Measurements from ENCODE around the gene DCXR.

The DCXR gene

GRCh38 chr17:82021107-82021899 is 16.2 kb downstream of the DCXR start:
- peak; percentile 55 to 60 for DNase-seq

- no peak for DNase-seq
Measured at GRCh38 chr17:82020572-82021106, 16.9 kb downstream of the DCXR start.

GRCh38 chr17:82019690-82020571 is 17.6 kb downstream of the DCXR start:
- DNase-seq, result peak; percentile 75 to 84

GRCh38 chr17:82018989-82019689 is 18.4 kb downstream of the DCXR start:
- DNase-seq, result no peak

GRCh38 chr17:82018152-82018988 is 19.1 kb downstream of the DCXR start:
- no peak for DNase-seq

GRCh38 chr17:82017612-82018151 is 19.8 kb downstream of the DCXR start:
- no peak for DNase-seq

GRCh38 chr17:82016875-82017459 is 20.5 kb downstream of the DCXR start:
- no peak for DNase-seq

GRCh38 chr17:82016061-82016874 is 21.2 kb downstream of the DCXR start:
- no peak for DNase-seq

GRCh38 chr17:82015311-82015971 is 22.1 kb downstream of the DCXR start:
- no peak for DNase-seq

GRCh38 chr17:82014971-82015310 is 22.6 kb downstream of the DCXR start:
- DNase-seq, result no peak

- DNase-seq, result no peak
Measured at GRCh38 chr17:82014432-82014831, 23.1 kb downstream of the DCXR start.

- DNase-seq, result no peak
Measured at GRCh38 chr17:82013772-82014321, 23.6 kb downstream of the DCXR start.

GRCh38 chr17:82013341-82013740 is 24.2 kb downstream of the DCXR start:
- no peak for DNase-seq

GRCh38 chr17:82012640-82013295 is 24.7 kb downstream of the DCXR start:
- no peak for DNase-seq

- no peak for DNase-seq
Measured at GRCh38 chr17:82012261-82012639, 25.2 kb downstream of the DCXR start.

- no peak for DNase-seq
Measured at GRCh38 chr17:82011617-82012187, 25.8 kb downstream of the DCXR start.

GRCh38 chr17:82010575-82011525 is 26.6 kb downstream of the DCXR start:
- DNase-seq, result no peak

GRCh38 chr17:82009413-82009812 is 28.1 kb downstream of the DCXR start:
- DNase-seq, result no peak
